Measurements from ENCODE around the gene DMXL2.

- no peak for TF ChIP-seq CTCF (IDR thresholded peaks at IDR 0.05)
- TF ChIP-seq POLR2AphosphoS5 (IDR thresholded peaks at IDR 0.05; ENCODE audit: insufficient read depth in 1 of 2, low read depth in 1 of 2): no peak
- no peak for TF ChIP-seq POLR2A (IDR thresholded peaks at IDR 0.05)
These were observed 161.8 kb downstream of the DMXL2 start for GRCh38 chr15:51460796-51461195.
